H1 (cell line): ENCODE data around the gene CTNND2. TPM values are rescaled to one million over a fixed set of nuclear protein-coding genes. Genes with fewer than 3 reads are reported as not detected.

Experiments
- CTCF ChIA-PET: fragments of 300-600 bp; sonication (Branson Sonifier 250); formaldehyde crosslinking; loops from one replicate; lab custom pipeline; 2021; ENCODE audit not compliant: partially characterized antibody; lab: Charles Lee
- POLR2A ChIA-PET: fragments of 300-600 bp; sonication (Branson Sonifier 250); formaldehyde crosslinking; loops from one replicate; lab custom pipeline; 2021; ENCODE audit warnings: inconsistent platforms; ENCODE audit not compliant: partially characterized antibody; lab: Charles Lee
- DNase-seq, 2 experiments: peaks; one replicate each; pipeline versions ENCODE4 v3.0.0 to v3.0.0-alpha.2; 2010 to 2022; ENCODE audit warnings: low spot score in 2 of 2, low read depth in 1 of 2, mixed read lengths in 1 of 2
- FAIRE-seq: peaks from 2 replicates; lab custom pipeline; 2011; peaks lifted over from hg19 to GRCh38; lab: Jason Lieb, UNC
- H2AFZ ChIP-seq: 2 replicates; pipeline ENCODE4 v1.8.1; 2012; ENCODE audit warnings: low read length, inconsistent platforms
- H2AK5ac ChIP-seq: 2 replicates; pipeline ENCODE4 v1.6.1; 2013; ENCODE audit warnings: low read depth, low read length
- H2BK120ac ChIP-seq: replicated peaks from 2 replicates; pipeline ENCODE3; 2013; ENCODE audit warnings: low read depth, low read length, inconsistent platforms
- H2BK12ac ChIP-seq: 2 replicates; pipeline ENCODE4 v1.6.1; 2013; ENCODE audit warnings: low read depth, low read length
- H2BK15ac ChIP-seq: 2 replicates; pipeline ENCODE4 v1.6.1; 2013; ENCODE audit warnings: low read length
- H2BK20ac ChIP-seq: 2 replicates; pipeline ENCODE4 v1.6.1; 2013; ENCODE audit warnings: low read length
- H2BK5ac ChIP-seq: 2 replicates; pipeline ENCODE4 v1.6.1; 2013; ENCODE audit warnings: low read depth, low read length
- H3K14ac ChIP-seq: 2 replicates; pipeline ENCODE4 v1.6.1; 2013; ENCODE audit warnings: inconsistent platforms; ENCODE audit not compliant: insufficient read length
- H3K18ac ChIP-seq: 2 replicates; pipeline ENCODE4 v1.6.1; 2013; ENCODE audit warnings: low read length; ENCODE audit errors: extremely low read depth
- H3K23ac ChIP-seq: 2 replicates; pipeline ENCODE4 v1.6.1; 2013; ENCODE audit warnings: inconsistent platforms; ENCODE audit not compliant: insufficient read length
- H3K23me2 ChIP-seq: 2 replicates; pipeline ENCODE4 v1.6.1; 2013; ENCODE audit warnings: low read depth, low read length
- H3K27ac ChIP-seq: 2 replicates; pipeline ENCODE4 v1.6.1; 2011; ENCODE audit warnings: low read depth, low read length, inconsistent platforms
- H3K27me3 ChIP-seq, 4 experiments: replicated peaks in 1 of 4; 1 replicate in 1 of 4; 2 replicates in 3 of 4; pipeline versions ENCODE4 v1.6.1 to v1.8.1; 2011 to 2013; ENCODE audit warnings: low read length in 3 of 4, mild to moderate bottlenecking in 3 of 4, inconsistent platforms in 2 of 4, mixed read lengths in 2 of 4, moderate library complexity in 1 of 4; ENCODE audit not compliant: control insufficient read depth in 3 of 4, insufficient read depth in 3 of 4; ENCODE audit errors: extremely low read depth in 1 of 4
- H3K36me3 ChIP-seq, 4 experiments: 2 replicates each; pipeline versions ENCODE4 v1.6.1 to v1.8.1; 2011 to 2013; ENCODE audit warnings: mild to moderate bottlenecking in 4 of 4, low read length in 3 of 4, moderate library complexity in 2 of 4, control low read depth in 1 of 4, inconsistent platforms in 1 of 4; ENCODE audit not compliant: insufficient read depth in 4 of 4, control insufficient read depth in 2 of 4
- H3K4ac ChIP-seq: replicated peaks from 2 replicates; pipeline ENCODE3; 2013; ENCODE audit warnings: low read length, low read depth, mixed read lengths, inconsistent platforms; ENCODE audit not compliant: insufficient read length
- H3K4me1 ChIP-seq, 4 experiments: replicated peaks in 1 of 4; 1 replicate in 1 of 4; 2 replicates in 3 of 4; pipeline versions ENCODE4 v1.6.1 to v1.8.1; 2011 to 2013; ENCODE audit warnings: low read length in 3 of 4, inconsistent platforms in 2 of 4, mixed read lengths in 1 of 4; ENCODE audit not compliant: insufficient read depth in 4 of 4, control insufficient read depth in 3 of 4
- H3K4me2 ChIP-seq, 2 experiments: 2 replicates each; pipeline versions ENCODE4 v1.6.1 to v1.8.1; 2011 to 2013; ENCODE audit warnings: low read depth in 2 of 2, low read length in 2 of 2, control low read depth in 1 of 2, inconsistent platforms in 1 of 2, mild to moderate bottlenecking in 1 of 2; ENCODE audit not compliant: insufficient read depth in 1 of 2
- H3K4me3 ChIP-seq, 4 experiments: fragments of 200-600, 300-600 bp in 1 of 4; sonication (generic), shearing (Covaris generic), sonication (Bioruptor Twin) in 1 of 4; 2 replicates each; pipeline versions ENCODE4 v1.5.1 to v1.8.1; 2011 to 2016; ENCODE audit warnings: low read length in 4 of 4, low read depth in 3 of 4, control low read depth in 2 of 4, inconsistent platforms in 2 of 4, mild to moderate bottlenecking in 2 of 4, mixed read lengths in 1 of 4, moderate library complexity in 1 of 4; ENCODE audit not compliant: insufficient read depth in 2 of 4; ENCODE audit errors: extremely low read depth in 1 of 4
- H3K56ac ChIP-seq: replicated peaks from 2 replicates; pipeline ENCODE3; 2013; ENCODE audit warnings: low read depth, mild to moderate bottlenecking, mixed read lengths, low read length, inconsistent platforms; ENCODE audit not compliant: insufficient read length
- H3K79me1 ChIP-seq: 2 replicates; pipeline ENCODE4 v1.6.1; 2013; ENCODE audit warnings: low read depth, low read length, control low read depth
- H3K79me2 ChIP-seq, 2 experiments: 2 replicates each; pipeline versions ENCODE4 v1.6.1 to v1.8.1; 2012 to 2013; ENCODE audit warnings: low read length in 2 of 2, mild to moderate bottlenecking in 2 of 2, inconsistent platforms in 1 of 2; ENCODE audit not compliant: insufficient read depth in 2 of 2, control insufficient read depth in 1 of 2
- H3K9ac ChIP-seq, 4 experiments: replicated peaks in 1 of 4; 1 replicate in 1 of 4; 2 replicates in 3 of 4; pipeline versions ENCODE4 v1.6.1 to v1.8.1; 2011 to 2013; ENCODE audit warnings: low read depth in 3 of 4, low read length in 3 of 4, control low read depth in 2 of 4, mild to moderate bottlenecking in 2 of 4, moderate library complexity in 2 of 4, inconsistent platforms in 1 of 4; ENCODE audit errors: extremely low read depth in 1 of 4
- H3K9me3 ChIP-seq, 2 experiments: 2 replicates each; pipeline versions ENCODE4 v1.6.1 to v1.8.1; 2012 to 2013; ENCODE audit warnings: mild to moderate bottlenecking in 2 of 2, moderate library complexity in 2 of 2, control low read depth in 1 of 2, inconsistent platforms in 1 of 2, low read depth in 1 of 2, low read length in 1 of 2, mixed read lengths in 1 of 2; ENCODE audit not compliant: insufficient read depth in 2 of 2
- H4K20me1 ChIP-seq, 2 experiments: replicated peaks in 1 of 2; 2 replicates each; pipeline versions ENCODE3 to v1.8.1; 2011 to 2013; ENCODE audit warnings: inconsistent platforms in 2 of 2, low read length in 2 of 2, mild to moderate bottlenecking in 1 of 2; ENCODE audit not compliant: insufficient read depth in 2 of 2, control insufficient read depth in 1 of 2
- H4K5ac ChIP-seq: 2 replicates; pipeline ENCODE4 v1.6.1; 2013; ENCODE audit warnings: low read length, low read depth, mixed read lengths, inconsistent platforms; ENCODE audit not compliant: insufficient read length
- H4K8ac ChIP-seq: 2 replicates; pipeline ENCODE4 v1.8.0; 2013; ENCODE audit warnings: mild to moderate bottlenecking, moderate library complexity, low read length, inconsistent platforms; ENCODE audit not compliant: insufficient read depth; ENCODE audit errors: extremely low read depth
- H4K91ac ChIP-seq: replicated peaks from 2 replicates; pipeline ENCODE3; 2013; ENCODE audit warnings: low read length, mixed read lengths, inconsistent platforms; ENCODE audit not compliant: insufficient read length
- EP300 ChIP-seq, 2 experiments: IDR thresholded peaks; 1 replicate in 1 of 2; 2 replicates in 1 of 2; pipeline ENCODE4 v1.6.1; 2011 to 2012; ENCODE audit warnings: low read depth in 2 of 2, low read length in 2 of 2, mild to moderate bottlenecking in 2 of 2, borderline replicate concordance in 1 of 2, inconsistent platforms in 1 of 2, moderate library complexity in 1 of 2
- NRF1 ChIP-seq: IDR thresholded peaks from 2 replicates; pipeline ENCODE4 v1.6.1; 2011; ENCODE audit warnings: mild to moderate bottlenecking, low read depth, low read length, improper control_type of control experiment
- WGBS, 2 experiments: shearing (Covaris generic) in 1 of 2; methylation state at CpG; one replicate each; pipeline versions ENCODE4 v1.1.6 to v1.1.7; 2013 to 2015; ENCODE audit warnings: low lambda C conversion rate in 2 of 2, mixed read lengths in 2 of 2, inconsistent platforms in 1 of 2, low coverage in 1 of 2, missing lambda C conversion rate in 1 of 2; ENCODE audit not compliant: insufficient replicate concordance in 2 of 2, insufficient coverage in 1 of 2, insufficient read length in 1 of 2; ENCODE audit errors: extremely low coverage in 1 of 2, missing lambda C conversion rate in 1 of 2; 5-methylcytosine and 5-hydroxymethylcytosine counted together
- polyA plus RNA-seq, 7 experiments: library from polyadenylated mRNA; depleted of rRNA in 3 of 7; stranded (reverse) in 5 of 7; unstranded in 2 of 7; fragments of >200 nt in 5 of 7; fragments of 200-250 nt in 2 of 7; gene quantifications; 1 replicate in 5 of 7; 2 replicates in 1 of 7; 4 replicates in 1 of 7; pipeline versions ENCODE4 v1.2.1 to v1.2.3, GENCODE V29; 2011 to 2013; ENCODE audit warnings: missing spikeins in 2 of 7, mixed read lengths in 2 of 7
- total RNA-seq: library from RNA; stranded (reverse); fragmentation: NEBNext Ultra II Directional; extraction: Animal tissue kit (Norgen Biotek cat#: 25700); gene quantifications from 2 replicates; pipeline ENCODE4 v1.2.1, GENCODE V29; 2021

The CTNND2 gene
- total and polyA plus RNA-seq, 2 of the 8 experiments (the other 6 are each of a cell fraction or from before 2014, with no cell fraction given), result 7.4 to 14.2 TPM

DNA sequence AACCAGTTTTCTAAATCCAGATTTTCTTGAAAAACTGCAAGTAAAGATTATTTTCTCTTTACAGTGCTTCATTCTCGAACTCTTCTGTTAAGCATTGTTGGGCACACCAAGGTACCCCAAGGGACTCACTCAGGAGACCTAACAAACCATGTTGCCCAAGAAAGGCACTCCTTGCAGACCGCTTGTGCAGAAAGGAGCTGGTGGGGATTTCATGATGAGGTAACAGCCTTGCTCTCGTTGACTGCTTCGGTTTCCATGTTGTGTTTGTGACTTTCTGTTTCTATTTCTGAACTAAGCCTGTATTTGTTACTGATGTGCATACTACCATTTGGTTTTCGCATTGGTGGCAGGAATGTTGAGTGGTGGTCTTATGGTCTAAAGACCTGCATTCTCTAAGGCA is 876.6 kb downstream of the CTNND2 start:
- Histone ChIP-seq H4K20me1 (no peaks in the 10 kb centered on the region), H3K23me2 (no peaks in the 10 kb centered on the region), H4K5ac (no peak overlapping the region), H3K9me3 (peaks cover 3 to 11% of the 10 kb centered on the region in 2 experiments; a peak in 2 of 4 replicates), H3K4me3 (no peak overlapping the region), H2BK120ac (no peak overlapping the region), H3K79me2 (no peaks in the 10 kb centered on the region), H3K36me3 (no peaks in the 10 kb centered on the region), H3K4me2 (no peak overlapping the region), H2BK12ac (no peak overlapping the region), H3K56ac (no peak overlapping the region), H3K23ac (no peak overlapping the region), H3K9ac (no peak overlapping the region), H2AK5ac (no peak overlapping the region), H2BK20ac (no peak overlapping the region), H3K79me1 (no peaks in the 10 kb centered on the region), H3K18ac (no peak overlapping the region), H3K14ac (no peak overlapping the region), H3K4me1 (no peaks in the 10 kb centered on the region), H4K8ac (no peak overlapping the region), H2BK15ac (no peak overlapping the region), H4K91ac (no peak overlapping the region), H3K27ac (no peak overlapping the region), H2BK5ac (no peak overlapping the region), H3K27me3 (no peaks in the 10 kb centered on the region), H3K4ac (no peak overlapping the region), H2AFZ (no peak overlapping the region)
- POLR2A ChIA-PET, result no interaction called here
- 92% methylated on average over 5 of the region's 5 CpGs; no CpG with 5 or more reads in 1 of the 2 experiments for WGBS, 2 experiments
- CTCF ChIA-PET, result no interaction called here
- TF ChIP-seq EP300 (IDR thresholded peaks at IDR 0.05; ENCODE audit: borderline replicate concordance in 1 of 2, low read depth in 2 of 2, low read length in 2 of 2) (no peak), NRF1 (no peak)
- FAIRE-seq (no peak), DNase-seq (no peak)
